Upper lobe of left lung (tissue), 4 donors: ENCODE results near the gene ALDH9A1.

Source experiments
- CTCF ChIP-seq, 6 experiments: fragments of 450-650 bp in 4 of 6; fragments of 200-600 bp in 2 of 6; sonication (generic) in 2 of 6; IDR thresholded peaks; one replicate each; pipeline ENCODE4 v1.5.1; 2016 to 2019; ENCODE audit warnings: antibody characterized with exemption in 6 of 6
- POLR2A ChIP-seq, 4 donors: fragments of 450-650 bp; IDR thresholded peaks; one replicate each; pipeline ENCODE4 v1.5.1; 2016 to 2017; ENCODE audit warnings: antibody characterized with exemption in 4 of 4, mild to moderate bottlenecking in 2 of 4

GRCh38 chr1:165696625-165697100 lies 1.7 kb downstream of the ALDH9A1 start:
- TF ChIP-seq POLR2A (IDR thresholded peaks at IDR 0.05), result no peak
- no peak for TF ChIP-seq CTCF (IDR thresholded peaks at IDR 0.05)
